ENCODE results near the gene UROC1.

The UROC1 gene

DNA sequence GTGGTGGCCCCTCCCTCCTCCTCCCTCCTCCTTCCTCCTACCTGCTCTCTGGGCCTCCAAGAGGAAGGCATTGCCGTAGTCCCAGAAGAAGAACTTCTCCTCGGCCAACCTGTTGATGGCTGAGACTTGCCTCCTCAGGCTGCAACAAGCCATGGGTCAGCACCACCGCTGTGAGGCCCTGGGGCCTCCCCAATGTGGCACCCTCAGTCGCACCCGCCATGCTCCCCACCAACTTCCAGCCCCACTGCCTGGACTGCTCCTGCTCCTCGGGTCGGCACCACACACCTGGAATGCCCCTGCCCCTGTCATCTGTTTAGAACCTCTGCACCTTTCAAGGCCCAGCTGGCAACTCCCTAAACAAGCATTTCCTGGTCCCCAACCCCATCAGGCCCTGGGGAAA lies 17.6 kb downstream of the UROC1 start:
- no peak for FAIRE-seq
- DNase-seq (ENCODE audit: insufficient read length, low spot score): no peak
- TF ChIP-seq, protein P1, sequence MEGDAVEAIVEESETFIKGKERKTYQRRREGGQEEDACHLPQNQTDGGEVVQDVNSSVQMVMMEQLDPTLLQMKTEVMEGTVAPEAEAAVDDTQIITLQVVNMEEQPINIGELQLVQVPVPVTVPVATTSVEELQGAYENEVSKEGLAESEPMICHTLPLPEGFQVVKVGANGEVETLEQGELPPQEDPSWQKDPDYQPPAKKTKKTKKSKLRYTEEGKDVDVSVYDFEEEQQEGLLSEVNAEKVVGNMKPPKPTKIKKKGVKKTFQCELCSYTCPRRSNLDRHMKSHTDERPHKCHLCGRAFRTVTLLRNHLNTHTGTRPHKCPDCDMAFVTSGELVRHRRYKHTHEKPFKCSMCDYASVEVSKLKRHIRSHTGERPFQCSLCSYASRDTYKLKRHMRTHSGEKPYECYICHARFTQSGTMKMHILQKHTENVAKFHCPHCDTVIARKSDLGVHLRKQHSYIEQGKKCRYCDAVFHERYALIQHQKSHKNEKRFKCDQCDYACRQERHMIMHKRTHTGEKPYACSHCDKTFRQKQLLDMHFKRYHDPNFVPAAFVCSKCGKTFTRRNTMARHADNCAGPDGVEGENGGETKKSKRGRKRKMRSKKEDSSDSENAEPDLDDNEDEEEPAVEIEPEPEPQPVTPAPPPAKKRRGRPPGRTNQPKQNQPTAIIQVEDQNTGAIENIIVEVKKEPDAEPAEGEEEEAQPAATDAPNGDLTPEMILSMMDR (IDR thresholded peaks at IDR 0.05; ENCODE audit: insufficient read depth, missing control alignments): no peak

DNA sequence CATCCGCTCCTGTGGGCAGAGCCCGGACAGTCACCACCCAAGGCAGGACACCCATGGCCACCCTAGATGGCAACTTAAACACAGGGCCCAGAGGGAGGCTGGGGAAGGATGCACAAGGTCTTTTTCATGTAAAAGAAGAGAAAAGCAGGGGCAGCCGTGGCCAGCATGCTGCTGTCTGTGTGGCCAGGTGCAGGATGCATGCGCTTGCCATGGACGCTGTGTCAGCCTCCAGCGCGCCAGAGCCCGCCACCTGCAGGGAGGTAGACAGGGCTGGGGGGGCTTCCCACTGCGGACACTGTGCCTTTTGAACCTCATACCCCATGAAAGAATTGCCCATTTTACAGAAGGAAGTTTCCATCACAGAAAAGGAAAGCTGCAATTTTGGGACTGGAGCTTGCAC lies 18.2 kb downstream of the UROC1 start:
- TF ChIP-seq, protein P1 (IDR thresholded peaks at IDR 0.05; ENCODE audit: insufficient read depth, missing control alignments): no peak
- FAIRE-seq: no peak
- no peak for DNase-seq (ENCODE audit: insufficient read length, low spot score)

DNA sequence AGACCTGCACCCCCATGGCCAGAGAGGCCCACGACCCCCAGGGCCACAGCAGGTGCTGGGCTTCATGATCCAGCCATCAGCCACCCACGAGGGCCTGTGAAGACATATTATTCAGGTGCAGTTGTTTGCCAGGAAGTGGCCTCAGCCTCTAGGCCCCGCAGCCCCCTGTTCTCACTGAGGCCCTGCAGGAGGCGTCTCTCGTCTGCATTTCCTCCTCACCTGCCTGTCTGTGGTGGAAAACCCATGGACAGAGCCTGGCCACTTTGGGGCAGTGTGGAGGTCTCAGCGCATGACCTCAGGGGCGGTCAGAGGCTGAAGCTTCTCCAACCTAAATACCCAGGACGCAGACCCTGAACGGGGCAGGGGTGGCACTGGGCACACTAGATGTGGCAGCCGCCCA lies 18.6 kb downstream of the UROC1 start:
- FAIRE-seq (no peak), DNase-seq (ENCODE audit: insufficient read length, low spot score) (no peak)
- TF ChIP-seq, protein P1 (IDR thresholded peaks at IDR 0.05; ENCODE audit: insufficient read depth, missing control alignments): no peak

DNA sequence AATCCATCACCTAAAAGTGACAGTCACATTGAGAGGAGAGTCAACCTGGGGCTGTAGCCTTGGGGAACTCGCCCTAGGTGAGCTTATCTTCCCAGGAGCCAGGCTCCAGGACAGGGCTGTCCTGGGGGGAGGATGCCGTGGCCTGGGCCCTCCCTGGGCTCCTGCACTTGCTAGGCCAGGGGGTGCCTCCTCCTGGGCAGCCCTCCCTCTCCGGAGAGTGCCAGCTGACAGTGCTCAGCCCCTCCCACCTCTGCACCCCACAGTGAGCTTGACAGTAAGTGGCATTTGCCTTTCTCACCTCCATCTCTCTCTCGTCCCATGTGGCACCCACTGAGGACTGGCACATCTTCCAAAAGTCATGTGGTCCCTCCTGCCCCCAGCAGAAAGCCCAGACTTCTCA lies 19.1 kb downstream of the UROC1 start:
- FAIRE-seq: no peak
- TF ChIP-seq, protein P1 (IDR thresholded peaks at IDR 0.05; ENCODE audit: insufficient read depth, missing control alignments): no peak
- no peak for DNase-seq (ENCODE audit: insufficient read length, low spot score)

DNA sequence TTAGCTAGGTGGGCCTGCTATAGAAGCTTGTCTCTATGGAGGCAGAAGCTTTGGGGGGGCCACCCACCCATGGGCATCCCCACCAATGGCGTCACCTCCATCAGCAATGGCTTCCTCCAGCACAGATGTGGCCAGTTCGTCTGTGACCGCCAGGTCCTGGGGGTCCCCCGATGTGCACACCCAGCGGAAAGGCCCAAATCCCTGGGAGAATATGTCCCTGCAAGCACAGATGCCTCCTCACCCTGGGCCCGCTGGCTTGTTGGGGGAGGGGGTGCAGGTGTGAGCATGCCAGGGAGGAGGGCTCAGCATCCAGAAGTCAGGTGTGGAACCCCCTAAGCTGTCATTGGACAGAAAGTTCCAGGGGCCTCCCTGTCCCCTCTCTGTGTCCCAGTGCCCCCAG lies 19.6 kb downstream of the UROC1 start:
- TF ChIP-seq, protein P1 (IDR thresholded peaks at IDR 0.05; ENCODE audit: insufficient read depth, missing control alignments): no peak
- FAIRE-seq (no peak), DNase-seq (ENCODE audit: insufficient read length, low spot score) (no peak)

DNA sequence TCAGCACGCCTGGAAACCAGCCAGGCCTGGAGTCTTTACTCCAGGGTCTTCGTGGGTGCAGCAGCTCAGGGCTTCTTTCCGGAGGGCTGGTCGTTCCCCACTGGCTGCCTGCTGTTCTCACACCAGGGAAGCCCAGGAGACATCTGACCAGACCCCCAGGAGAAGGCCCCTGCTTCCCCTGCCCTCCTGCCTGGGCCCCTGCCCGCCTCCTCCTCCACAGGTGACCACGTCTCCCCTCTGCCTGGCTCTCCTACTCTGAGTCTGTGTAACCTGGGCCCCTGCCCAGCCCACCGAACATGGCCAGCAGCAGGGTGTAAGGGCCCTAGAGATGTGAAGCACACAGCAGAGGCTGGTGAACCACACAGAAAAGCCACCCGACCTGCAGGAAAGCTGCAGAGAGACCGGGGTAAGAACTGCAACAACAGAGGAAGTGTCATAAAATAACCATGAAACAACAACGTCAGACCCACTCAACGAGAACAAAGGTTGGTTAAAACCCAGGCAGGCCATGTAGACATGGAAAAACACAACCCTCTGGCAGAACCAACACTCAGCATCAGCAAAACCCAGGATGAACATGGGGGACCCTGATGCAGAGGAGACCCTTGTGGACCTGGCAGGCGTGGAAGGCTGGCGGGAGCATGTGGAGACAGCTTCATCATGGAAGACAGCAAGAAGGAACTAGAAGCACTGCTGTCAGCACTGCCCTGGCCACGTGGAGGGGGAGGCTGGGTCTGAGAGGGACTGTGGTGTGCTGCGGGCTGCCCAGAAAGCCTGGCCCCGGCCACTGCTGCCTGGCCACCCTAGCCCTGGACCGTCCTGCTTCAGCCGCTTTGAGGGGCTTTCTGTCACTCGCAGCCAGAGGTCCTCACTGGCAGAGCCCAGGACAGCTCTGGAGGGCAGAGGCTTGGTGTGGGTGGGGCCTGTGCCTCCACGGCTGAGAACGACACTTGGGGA lies 20.4 kb downstream of the UROC1 start:
- TF ChIP-seq, protein P1 (IDR thresholded peaks at IDR 0.05; ENCODE audit: insufficient read depth, missing control alignments): no peak
- no peak for FAIRE-seq
- no peak for DNase-seq (ENCODE audit: insufficient read length, low spot score)

DNA sequence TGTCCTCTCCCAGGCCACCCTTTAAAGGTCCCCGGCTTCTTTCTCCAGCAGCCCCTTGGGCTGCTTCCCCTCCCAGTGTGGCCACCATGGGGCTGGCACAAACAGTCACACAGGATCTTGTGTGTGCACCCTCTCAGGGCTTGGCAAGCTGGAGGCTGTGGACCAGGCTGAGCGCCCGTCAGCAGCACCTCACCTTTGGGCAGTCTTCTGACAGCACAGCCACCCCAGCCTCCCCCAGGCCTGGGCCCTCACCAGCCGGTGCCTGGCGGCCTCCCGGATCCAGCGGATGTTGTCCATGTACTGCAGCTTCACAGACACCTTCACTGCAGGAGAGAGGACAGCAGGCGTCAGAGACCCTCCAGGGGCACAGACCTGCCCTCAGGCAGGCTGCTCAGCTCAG lies 21.8 kb downstream of the UROC1 start:
- TF ChIP-seq, protein P1 (IDR thresholded peaks at IDR 0.05; ENCODE audit: insufficient read depth, missing control alignments): no peak
- no peak for FAIRE-seq
- DNase-seq (ENCODE audit: insufficient read length, low spot score): no peak

All from D721Med (cell line).